ENCODE measurements around the gene PDIA2.

DNA sequence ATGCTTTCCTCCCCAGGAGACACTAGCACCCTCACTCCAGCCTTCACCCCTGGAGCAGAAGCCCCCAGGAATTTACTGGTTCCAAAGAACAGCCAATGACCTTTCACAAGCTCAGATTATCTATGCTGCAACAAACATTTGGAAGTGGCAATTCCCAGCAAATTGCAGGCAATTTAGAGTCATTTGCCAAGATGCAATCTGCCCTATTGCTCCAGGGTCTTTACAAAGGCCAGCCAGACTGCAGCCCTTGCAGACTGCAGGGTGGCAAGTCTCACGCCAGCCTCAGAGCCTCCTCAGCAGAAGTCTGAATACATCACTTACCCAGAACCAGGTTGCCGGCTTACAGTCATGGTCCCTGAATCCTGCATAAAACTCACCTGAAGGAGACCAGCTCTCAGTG is 47.8 kb downstream of the PDIA2 start:
- TF ChIP-seq POLR2AphosphoS5 (IDR thresholded peaks at IDR 0.05) (no peak), POLR2A (IDR thresholded peaks at IDR 0.05) (no peak)
